ENCODE measurements around the gene NSFL1C. TPM values are rescaled to one million over a fixed set of nuclear protein-coding genes. Genes with fewer than 3 reads are reported as not detected.

NSFL1C gene
- total RNA-seq, 2 experiments from 2014 or later = 40.2 to 80.0 TPM

GRCh38 chr20:1509237-1509636 lies 42.6 kb upstream of the NSFL1C start:
- BruUV-seq (replicated peaks) = no TSS peak
- CTCF ChIA-PET (ENCODE audit: unreplicated experiment) = interaction anchor here (0.6 kb wide), 1 partner anchor 127 kb away, joined by 3 read pairs; no protein-coding TSS in a partner anchor
- Histone ChIP-seq H3K9me3 (ENCODE audit: low read length) (no peaks in the 10 kb centered on the region), H3K4me3 (ENCODE audit: low read depth, low read length, poor library complexity, severe bottlenecking) (no peak overlapping the region), H2AFZ (ENCODE audit: low read length) (no peak overlapping the region), H3K36me3 (ENCODE audit: insufficient read depth, low read length) (no peaks in the 10 kb centered on the region), H3K4me1 (ENCODE audit: insufficient read depth, low read length, poor library complexity, severe bottlenecking) (no peaks in the 10 kb centered on the region), H3K9me2 (ENCODE audit: insufficient read depth, low read length) (no peaks in the 10 kb centered on the region), H3K4me2 (ENCODE audit: low read length) (no peak overlapping the region), H3K79me2 (ENCODE audit: insufficient read depth, low read depth, low read length) (no peaks in the 10 kb centered on the region), H4K20me1 (ENCODE audit: insufficient read depth, low read length) (no peaks in the 10 kb centered on the region), H3K27ac (ENCODE audit: low read depth, low read length, poor library complexity, severe bottlenecking) (no peak overlapping the region)
- TF ChIP-seq, protein P1, sequence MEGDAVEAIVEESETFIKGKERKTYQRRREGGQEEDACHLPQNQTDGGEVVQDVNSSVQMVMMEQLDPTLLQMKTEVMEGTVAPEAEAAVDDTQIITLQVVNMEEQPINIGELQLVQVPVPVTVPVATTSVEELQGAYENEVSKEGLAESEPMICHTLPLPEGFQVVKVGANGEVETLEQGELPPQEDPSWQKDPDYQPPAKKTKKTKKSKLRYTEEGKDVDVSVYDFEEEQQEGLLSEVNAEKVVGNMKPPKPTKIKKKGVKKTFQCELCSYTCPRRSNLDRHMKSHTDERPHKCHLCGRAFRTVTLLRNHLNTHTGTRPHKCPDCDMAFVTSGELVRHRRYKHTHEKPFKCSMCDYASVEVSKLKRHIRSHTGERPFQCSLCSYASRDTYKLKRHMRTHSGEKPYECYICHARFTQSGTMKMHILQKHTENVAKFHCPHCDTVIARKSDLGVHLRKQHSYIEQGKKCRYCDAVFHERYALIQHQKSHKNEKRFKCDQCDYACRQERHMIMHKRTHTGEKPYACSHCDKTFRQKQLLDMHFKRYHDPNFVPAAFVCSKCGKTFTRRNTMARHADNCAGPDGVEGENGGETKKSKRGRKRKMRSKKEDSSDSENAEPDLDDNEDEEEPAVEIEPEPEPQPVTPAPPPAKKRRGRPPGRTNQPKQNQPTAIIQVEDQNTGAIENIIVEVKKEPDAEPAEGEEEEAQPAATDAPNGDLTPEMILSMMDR (conservative IDR thresholded peaks at IDR 0.05; ENCODE audit: low read length) = peak; percentile 66
- TF ChIP-seq EZH2phosphoT487 (IDR thresholded peaks at IDR 0.05; ENCODE audit: borderline replicate concordance, low read depth, low read length) = no peak
- POLR2A ChIA-PET = interaction anchor here (0.7 kb wide), 1 partner anchor 29 kb away, joined by 4 read pairs; no protein-coding TSS in a partner anchor
- intact Hi-C loops (cut with micrococcal nuclease; ENCODE audit: unreplicated experiment) = loop anchor here (1.0 kb wide), 1 partner anchor 268 kb away; no protein-coding TSS in a partner anchor
- DNase-seq (ENCODE audit: low spot score) = peak; percentile 22

DNA sequence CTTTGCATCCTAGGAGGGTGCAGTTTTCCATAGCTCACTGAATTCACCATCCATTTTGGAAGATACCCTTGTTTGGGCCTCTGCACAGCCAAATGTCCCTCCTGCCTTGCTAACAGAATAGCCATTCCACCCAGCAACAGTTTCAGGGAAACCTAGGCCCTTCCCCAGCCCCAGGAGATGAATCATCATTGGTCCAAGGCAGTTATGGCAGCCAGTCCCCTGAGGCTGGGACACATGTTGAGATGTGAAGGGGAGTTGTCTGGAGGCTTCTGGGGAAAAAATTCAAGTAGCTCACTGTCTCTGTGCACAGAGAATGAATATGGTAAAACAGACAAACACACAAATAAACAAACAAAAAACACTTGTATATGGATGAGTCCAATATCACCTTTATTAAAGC lies 41.9 kb upstream of the NSFL1C start:
- BruUV-seq (replicated peaks) = no TSS peak
- Histone ChIP-seq H2AFZ (ENCODE audit: low read length) (no peak overlapping the region), H3K36me3 (ENCODE audit: insufficient read depth, low read length) (no peaks in the 10 kb centered on the region), H3K9me3 (ENCODE audit: low read length) (no peaks in the 10 kb centered on the region), H3K4me1 (ENCODE audit: insufficient read depth, low read length, poor library complexity, severe bottlenecking) (no peaks in the 10 kb centered on the region), H3K4me2 (ENCODE audit: low read length) (no peak overlapping the region), H3K4me3 (ENCODE audit: low read depth, low read length, poor library complexity, severe bottlenecking) (no peak overlapping the region), H3K79me2 (ENCODE audit: insufficient read depth, low read depth, low read length) (no peaks in the 10 kb centered on the region), H4K20me1 (ENCODE audit: insufficient read depth, low read length) (no peaks in the 10 kb centered on the region), H3K27ac (ENCODE audit: low read depth, low read length, poor library complexity, severe bottlenecking) (no peak overlapping the region), H3K9me2 (ENCODE audit: insufficient read depth, low read length) (no peaks in the 10 kb centered on the region)
- CTCF ChIA-PET (ENCODE audit: unreplicated experiment) = interaction anchor here (0.6 kb wide), 1 partner anchor 128 kb away, joined by 3 read pairs; no protein-coding TSS in a partner anchor
- TF ChIP-seq EZH2phosphoT487 (IDR thresholded peaks at IDR 0.05; ENCODE audit: borderline replicate concordance, low read depth, low read length) = no peak
- TF ChIP-seq, protein P1 (conservative IDR thresholded peaks at IDR 0.05; ENCODE audit: low read length) = no peak
- intact Hi-C loops (cut with micrococcal nuclease; ENCODE audit: unreplicated experiment) = no loop called here
- POLR2A ChIA-PET = no interaction called here
- DNase-seq (ENCODE audit: low spot score) = no peak

- TF ChIP-seq, protein P1 (conservative IDR thresholded peaks at IDR 0.05; ENCODE audit: low read length) = no peak
- TF ChIP-seq EZH2phosphoT487 (IDR thresholded peaks at IDR 0.05; ENCODE audit: borderline replicate concordance, low read depth, low read length) = no peak
- H4K20me1 ChIP-seq (ENCODE audit: insufficient read depth, low read length) = no peaks in the 10 kb centered on the region
- intact Hi-C loops (cut with micrococcal nuclease; ENCODE audit: unreplicated experiment) = no loop called here
- no peak overlapping the region for H3K27ac ChIP-seq (ENCODE audit: low read depth, low read length, poor library complexity, severe bottlenecking)
- no peak overlapping the region for H2AFZ ChIP-seq (ENCODE audit: low read length)
- H3K4me1 ChIP-seq (ENCODE audit: insufficient read depth, low read length, poor library complexity, severe bottlenecking) = no peaks in the 10 kb centered on the region
- H3K36me3 ChIP-seq (ENCODE audit: insufficient read depth, low read length) = no peaks in the 10 kb centered on the region
- ChIA-PET CTCF (ENCODE audit: unreplicated experiment) (no interaction called here), POLR2A (no interaction called here)
- no TSS peak for BruUV-seq (replicated peaks)
- no peaks in the 10 kb centered on the region for H3K79me2 ChIP-seq (ENCODE audit: insufficient read depth, low read depth, low read length)
- H3K4me2 ChIP-seq (ENCODE audit: low read length) = no peak overlapping the region
- no peak overlapping the region for H3K4me3 ChIP-seq (ENCODE audit: low read depth, low read length, poor library complexity, severe bottlenecking)
- no peaks in the 10 kb centered on the region for H3K9me2 ChIP-seq (ENCODE audit: insufficient read depth, low read length)
- no peaks in the 10 kb centered on the region for H3K9me3 ChIP-seq (ENCODE audit: low read length)
- no peak for DNase-seq (ENCODE audit: low spot score)
Measured at GRCh38 chr20:1507276-1507675, 40.6 kb upstream of the NSFL1C start.

Data from OCI-LY7 (cell line).